OCI-LY7 (cell line): ENCODE measurements around the gene COL13A1.

Experiments used
- CTCF ChIP-seq: fragments of 200-600 bp; sonication (generic); conservative IDR thresholded peaks from 2 replicates; pipeline ENCODE4 v1.5.1; 2014; ENCODE audit warnings: mild to moderate bottlenecking, antibody characterized with exemption, low read length, moderate library complexity, mixed read lengths
- EZH2phosphoT487 ChIP-seq: fragments of 200-600 bp; sonication (generic); IDR thresholded peaks from 2 replicates; pipeline ENCODE4 v1.6.1; 2018; ENCODE audit warnings: low read depth, borderline replicate concordance, mild to moderate bottlenecking, mixed run types, antibody characterized with exemption, low read length, moderate library complexity, mixed read lengths

- TF ChIP-seq CTCF (no peak), EZH2phosphoT487 (no peak)
Observed at GRCh38 chr10:69850440-69850839, 48.7 kb downstream of the COL13A1 start.
